NCI-H2171 (cell line): ENCODE results near the gene RCAN2.

Experiments
- DNase-seq: peaks from one replicate; lab custom pipeline; 2025; lab: John Stamatoyannopoulos, UW

RCAN2 gene

DNA sequence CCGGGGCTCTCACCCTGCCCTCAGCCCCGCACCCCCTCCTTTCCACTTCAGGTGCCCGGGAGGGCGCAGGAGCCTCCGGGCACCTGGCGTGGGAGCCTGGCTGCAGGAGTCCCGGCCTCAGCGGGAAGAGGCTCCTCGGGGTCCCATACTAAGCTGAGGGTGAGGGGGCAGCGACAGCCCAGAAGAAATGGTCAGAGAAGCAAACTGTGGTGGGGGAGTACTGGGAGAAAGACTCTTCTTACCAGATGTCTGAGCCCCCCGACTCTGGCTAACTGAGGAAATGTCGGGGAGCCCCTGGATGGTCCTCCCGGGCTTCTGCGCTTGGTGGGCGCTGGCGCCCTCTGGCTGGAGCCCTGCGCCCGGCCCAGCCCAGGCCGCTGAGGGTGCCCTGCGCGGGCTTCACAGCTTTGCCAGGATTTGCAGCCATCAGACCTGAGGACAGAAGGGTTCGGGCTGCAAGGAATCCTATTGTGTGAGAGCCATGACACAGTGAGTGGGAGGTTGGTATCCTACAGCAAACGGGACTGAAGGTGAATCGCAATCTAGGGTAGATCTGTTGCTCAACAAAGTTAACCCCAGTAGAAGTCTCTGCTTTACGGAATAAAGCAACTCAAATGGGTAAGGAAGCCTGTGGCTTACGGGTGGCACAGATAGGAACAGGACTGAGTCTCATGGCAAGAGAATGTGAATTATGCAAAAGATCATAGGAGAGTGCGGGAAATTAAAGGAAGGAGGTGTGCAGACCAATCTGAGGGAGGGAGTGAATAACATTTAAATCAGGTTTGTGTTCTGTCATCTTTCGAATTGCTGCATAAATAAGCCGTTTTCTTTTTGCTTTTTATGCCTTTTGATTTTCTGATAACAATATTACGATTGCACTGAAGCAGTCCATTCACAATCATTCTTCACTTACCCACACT, 639 bp upstream of the RCAN2 start:
- DNase-seq = no peak

DNA sequence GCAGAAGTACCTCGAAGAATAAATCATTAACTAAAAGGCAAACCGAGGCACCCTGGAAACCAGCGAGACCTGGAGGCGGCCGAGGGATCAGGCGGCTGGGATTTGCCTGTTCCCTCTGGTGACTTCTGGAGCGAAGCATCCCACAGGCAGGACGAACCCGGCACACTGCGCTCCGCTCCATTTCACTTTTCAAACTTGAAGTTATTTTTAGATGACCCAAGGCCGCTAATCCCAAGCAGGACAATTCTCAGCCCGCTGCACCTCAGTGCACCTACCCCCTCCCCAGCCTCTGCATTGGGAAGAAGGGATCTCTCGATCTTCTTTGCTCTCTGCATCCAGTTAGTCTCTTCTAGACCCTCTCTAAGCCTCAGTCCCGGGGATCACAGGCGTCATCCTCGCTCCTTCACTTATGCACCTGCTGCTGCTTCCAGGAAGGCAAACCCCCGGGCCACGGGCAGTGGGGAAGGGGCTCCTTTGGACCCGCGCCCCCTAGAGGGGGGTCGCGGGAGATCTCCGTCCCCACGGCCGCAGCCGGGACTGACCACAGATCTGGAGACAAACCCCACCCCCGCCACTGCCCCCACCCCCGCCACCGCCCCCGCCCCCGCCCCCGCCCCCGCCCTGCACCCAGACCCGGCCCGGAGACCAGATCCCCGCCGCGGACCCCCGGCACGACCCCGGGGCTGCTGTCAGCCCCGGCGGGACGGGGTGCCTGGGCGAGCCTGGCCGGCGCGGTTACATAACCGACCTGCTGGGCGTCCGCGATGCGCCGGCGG, 636 bp downstream of the RCAN2 start:
- DNase-seq = no peak

DNA sequence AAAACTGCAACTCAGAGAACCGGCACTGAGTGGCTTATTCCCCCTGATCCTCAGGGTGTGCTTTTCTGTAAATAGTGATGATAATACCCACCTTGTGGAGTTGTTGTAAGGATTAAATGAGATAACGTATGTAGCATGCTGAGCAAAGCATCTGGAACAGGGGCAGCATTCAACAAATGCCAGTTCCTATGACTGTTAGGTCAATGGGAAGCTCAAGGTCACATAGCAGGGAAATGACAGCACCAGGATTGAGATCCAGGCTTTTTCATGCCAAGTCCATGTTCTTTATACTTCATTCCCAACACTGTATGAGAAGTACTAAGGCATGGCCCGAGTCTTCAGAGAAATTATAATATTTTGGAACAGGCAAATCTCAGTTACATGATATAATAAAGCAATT, 5.1 kb downstream of the RCAN2 start:
- DNase-seq = no peak

DNA sequence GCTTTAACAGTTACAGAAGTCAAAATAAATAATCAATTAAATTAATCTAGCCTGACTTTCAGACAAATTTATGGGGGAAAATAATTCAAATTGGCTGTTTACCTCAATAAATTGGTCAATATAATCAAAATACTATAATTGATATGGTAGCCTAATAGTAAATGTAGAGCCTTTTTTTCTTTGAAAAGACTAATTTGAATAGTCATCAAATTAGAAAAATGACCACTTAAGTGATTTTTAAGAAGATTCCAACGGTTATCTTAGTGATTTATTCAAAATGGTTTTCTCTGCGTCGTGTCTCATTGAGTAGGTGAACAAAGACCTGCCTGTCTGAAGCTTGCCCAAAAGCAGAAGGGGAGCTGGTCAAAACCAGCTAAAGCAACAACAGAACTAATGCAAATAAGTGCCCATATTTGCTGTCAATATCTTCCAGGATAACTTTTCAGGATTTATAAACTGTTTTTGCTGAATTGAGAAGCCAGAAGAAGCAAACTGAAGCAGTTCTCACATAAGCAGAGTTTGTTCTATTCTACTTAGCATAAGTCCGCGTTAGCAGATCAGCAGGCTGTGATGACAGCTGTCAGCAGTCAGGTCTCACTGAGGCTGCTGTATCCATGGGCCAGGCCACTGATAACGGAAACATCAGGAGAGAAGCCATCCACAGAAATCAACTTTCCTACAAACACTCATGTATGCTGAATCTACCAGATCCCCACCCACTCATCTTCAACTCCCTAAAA, 7.0 kb downstream of the RCAN2 start:
- DNase-seq = no peak

DNA sequence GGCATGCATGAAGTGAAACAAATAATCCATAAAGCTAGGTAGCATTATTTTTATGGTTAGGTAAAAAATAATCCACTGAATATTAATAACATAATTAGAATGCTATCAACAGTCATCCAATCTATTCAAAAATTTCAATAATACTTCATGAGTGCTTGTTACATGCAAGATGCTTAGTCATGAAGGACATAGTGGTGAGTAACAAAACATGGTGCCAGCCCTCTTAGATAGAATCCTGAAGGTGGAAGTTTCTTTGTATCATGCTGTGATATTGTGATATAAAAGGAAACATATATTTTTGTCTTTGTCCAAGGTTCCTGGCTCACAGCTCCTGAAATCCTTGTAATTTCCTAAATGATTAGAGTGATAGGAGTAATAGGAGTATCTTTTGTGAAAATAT, 14.9 kb downstream of the RCAN2 start:
- no peak for DNase-seq

DNA sequence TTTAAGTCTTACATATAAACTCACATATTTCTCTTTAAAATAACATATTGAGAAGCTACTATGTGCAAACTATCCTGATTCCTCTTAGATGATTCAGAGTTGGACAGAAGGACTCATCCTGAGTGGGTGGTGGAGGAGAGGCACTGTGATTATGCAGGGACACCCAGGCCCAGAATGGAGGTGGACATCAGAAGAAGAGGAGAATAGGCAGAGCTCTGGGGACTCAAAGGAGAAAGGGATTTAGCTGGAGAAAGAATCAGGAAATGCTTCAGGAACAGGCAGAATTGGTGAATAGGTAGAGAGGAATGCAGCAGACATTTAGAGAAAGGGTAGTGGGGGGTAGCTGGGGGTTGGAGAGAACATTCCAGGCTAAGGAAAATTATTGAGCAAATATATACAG, 17.4 kb downstream of the RCAN2 start:
- DNase-seq = no peak

DNA sequence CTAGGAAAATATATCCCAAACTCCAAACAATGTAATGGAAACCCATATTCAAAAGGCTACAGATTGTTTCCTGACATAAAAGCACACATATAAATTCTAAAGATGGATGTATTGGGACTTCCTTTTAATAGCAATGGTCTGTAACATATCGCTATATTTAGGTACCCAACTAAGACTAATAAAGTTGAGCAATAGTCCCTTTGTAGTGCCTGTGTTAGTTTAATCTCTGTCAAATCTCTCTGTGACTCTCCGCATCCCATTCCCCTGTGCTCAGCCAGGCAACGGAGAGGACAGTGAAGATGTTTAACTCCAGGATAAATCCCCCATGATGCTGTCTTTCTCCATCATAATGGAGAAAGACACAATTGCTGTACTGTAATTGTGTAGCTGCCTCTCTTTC, 19.0 kb downstream of the RCAN2 start:
- DNase-seq = no peak

DNA sequence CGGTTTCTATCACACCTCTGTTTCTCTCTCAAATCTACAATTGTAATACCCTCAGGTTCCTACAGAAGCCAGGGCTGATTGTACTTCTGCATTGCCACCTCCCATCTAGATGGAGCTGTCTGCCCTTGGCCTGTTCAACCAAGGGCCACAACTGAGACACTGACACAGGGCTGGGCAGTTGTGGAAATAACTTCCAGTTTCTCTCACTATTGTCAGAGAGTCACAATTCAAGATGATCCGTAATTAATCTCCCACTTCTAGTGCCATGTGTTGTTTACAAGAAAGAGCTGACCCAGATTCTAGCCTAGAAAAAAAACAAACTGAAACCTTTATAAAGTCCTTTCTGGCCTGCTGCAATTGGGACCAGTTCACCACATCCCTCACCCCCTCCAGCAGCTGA, 22.2 kb downstream of the RCAN2 start:
- DNase-seq = no peak

DNA sequence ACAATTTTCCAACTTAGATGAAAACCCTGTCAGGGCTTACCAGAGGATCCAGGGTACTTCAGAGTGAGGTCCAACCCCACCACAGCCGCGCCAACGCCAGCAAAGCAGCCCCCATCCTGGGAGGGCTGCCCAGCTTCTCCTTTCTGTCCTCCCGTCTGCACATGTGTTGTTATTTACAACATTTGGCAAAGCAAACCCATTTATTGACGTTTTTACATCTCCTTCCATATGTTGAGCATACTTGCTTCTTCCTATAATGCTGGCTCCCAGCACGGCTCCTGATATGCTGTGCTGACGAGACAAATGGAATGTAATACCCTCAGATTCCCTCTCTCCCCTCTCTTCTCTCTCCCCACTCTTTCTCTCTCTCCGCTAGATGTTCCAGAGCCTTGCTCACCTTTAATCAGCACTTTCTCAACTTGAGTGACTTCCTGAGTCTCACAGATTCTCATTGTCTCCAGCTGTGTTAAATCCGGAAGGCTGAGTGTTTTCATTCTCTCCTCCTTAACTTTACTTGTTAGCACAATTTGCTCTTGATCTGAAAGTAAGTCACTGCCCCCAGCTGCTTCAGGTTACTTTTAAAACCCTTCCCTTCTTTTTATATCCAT, 22.7 kb downstream of the RCAN2 start:
- no peak for DNase-seq

DNA sequence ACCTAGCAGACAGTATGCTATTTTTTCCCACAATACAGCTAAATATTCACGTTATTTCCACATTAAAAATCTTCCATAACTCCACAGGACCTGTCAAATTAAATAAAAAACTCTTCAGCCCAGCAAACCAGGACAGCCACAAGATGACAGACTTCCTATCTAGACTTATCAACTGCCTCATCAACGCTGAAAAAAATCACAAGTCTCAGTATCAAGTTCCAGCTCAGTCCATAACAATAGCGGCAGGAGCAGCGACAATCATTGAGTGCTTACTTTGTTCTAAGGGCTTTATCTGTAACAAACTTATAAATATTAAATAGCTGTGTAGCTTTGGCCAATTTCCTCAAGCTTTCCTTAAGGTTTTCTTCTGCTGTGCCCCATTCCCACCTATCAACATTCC, 24.7 kb downstream of the RCAN2 start:
- no peak for DNase-seq

DNA sequence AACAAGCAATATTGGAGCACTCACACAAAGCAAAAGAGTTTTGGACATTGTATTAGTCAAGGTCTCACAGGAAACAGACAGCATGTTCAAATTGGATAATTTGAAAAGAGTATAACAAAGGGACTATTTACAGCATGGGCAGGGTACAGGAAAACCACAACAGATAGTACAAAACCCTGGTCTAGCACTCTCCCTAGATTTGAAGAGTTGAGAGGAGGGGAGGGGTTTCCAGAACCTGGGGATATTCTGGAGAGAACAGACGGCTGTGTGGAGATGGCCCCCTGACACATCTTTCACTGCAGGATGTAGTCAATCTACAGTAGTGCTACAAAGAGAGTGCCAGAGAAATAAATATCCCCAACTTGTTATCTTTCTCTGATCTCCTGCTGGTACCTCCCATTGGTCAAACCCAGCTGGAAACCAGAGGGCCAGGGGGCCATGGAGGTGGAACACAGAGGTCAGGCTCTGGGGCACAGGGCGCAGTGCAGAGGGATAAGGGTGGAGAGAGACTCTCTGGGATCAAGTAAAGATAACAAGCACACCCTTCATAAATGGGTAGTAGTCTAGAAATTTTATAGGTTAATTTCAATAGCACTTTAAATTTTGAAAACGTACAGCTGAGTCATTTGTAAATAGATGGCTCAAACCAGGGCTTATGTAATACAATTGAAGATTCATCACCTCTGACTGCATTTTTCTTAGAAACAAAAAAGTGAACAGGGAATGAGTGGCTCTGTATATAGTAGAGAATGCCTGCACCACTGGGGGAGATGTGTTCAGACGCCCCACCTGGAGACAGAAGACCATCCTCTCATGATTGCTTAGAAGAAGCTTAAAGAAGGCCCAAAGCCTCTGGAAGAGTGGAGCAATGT, 25.7 kb downstream of the RCAN2 start:
- no peak for DNase-seq

DNA sequence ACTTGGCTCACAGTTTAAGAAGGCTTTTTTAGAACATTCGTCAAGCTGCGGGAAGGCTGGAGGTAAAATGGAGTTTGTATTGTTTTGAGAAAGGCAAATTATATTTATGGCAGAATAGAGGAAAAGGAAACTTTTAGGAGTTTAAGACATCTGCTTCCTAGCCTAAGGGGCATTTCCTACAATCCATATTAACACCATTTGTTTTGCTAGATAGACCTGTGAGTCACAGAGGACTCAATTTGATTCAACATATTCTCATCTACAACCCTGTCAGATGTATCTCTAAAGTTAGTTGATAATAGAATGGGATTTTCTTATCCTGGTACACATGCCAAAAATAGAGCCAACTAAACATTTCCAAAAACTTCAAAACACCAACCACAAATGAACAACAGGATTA, 35.0 kb downstream of the RCAN2 start:
- no peak for DNase-seq

DNA sequence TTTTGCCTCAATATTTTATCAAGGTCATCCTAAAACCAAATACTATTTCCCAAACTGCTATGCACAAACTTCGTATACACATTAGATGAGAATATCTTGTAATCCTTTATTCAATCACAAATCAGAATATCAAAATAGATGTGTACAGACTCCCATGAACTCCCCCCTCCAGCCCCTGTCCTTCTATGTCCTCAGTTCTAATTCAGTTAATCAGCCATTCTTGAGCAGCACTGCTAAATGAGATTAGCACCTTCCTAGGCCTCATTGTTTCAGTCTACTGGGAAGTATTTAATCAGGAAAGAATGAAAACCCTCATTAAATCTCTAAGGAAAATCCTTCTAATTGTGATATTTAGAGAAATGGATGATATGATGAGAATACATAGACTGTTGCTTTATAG, 36.6 kb downstream of the RCAN2 start:
- DNase-seq = no peak

DNA sequence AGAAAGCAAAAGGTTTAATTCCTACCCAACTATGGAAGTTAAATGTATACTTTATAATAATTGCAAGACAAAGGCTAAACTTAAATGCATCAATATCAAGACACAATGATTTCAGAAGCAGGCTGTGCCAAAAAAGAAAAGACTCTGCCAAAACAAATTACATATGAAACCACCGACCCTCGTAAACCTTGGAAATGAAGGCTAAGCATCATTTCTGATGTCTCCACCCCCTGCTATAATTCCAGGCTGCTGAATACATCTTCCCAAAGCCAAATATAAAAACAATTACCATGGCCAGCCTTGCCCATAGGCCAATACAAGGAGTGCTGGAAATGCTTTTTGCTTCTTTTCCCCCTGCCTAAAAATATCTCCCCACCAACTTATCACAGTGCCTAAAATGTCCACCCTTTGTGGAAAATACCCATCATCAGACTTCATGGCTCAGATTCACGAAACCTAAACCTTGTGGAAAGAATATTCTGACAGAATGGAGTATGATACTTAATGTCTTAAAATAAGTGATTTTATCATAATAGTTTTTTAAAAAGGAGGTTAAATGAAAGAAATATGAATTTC, 37.4 kb downstream of the RCAN2 start:
- DNase-seq = no peak

DNA sequence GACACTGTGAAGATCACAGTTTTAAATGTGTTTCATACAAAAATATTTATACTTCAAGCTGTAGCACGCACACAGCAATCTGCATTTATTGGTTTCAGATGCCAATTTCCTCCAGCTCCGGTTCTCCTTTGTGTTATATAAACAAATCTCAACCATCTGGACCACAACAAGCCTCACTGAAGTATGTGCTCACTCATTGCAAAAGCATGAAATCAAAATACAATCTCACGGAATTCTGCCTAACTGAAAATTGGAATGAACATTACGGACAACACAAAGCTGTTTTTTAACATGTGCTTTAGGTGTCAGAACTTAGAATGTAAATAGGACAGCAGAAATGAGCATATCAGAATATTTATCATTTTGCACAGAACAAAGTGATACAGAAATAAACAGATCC, 38.0 kb downstream of the RCAN2 start:
- no peak for DNase-seq

DNA sequence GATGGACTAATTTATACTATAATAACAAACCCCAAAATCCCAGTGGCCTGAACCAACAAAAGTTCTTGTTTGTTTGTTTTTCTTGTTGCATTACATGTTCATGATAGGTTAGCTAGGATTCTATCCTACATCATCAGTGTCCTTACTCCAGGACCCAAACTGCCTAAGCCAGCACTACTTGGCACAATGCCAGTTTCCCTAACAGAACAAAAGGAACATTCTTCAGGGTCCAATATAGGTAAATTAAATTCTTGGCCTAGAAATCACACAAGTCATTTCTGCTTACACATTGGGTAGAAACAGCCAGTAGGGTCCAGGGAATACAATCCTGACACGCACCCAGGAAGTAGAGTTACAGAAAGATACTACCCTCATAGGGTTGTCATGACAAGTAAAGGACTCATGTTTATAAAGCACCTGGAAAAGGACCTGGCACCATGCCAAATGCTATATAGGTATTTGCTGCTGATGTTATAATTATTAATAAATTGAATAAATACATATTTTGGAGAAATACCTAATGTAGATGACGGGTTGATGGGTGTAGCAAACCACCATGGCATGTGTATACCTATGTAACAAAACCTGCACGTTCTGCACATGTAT, 38.8 kb downstream of the RCAN2 start:
- no peak for DNase-seq

DNA sequence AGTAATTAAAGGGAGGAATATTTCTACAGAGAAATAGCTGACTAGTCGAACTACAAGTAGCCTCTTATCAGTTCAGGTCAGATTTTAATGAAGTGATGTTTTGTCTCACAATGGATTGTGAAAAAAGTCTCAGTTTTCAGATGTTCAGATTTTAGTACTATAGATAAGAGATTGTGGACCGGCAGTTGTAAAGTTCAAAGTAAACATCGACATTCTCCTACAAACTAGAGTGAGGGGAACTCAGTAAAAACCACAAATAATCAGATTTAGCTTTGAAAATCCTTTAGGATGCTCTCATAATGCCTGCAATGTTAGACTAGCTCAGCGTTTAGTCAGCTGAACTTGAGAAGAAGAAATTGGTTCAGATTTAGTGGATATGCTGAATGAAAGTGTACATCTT, 39.9 kb downstream of the RCAN2 start:
- no peak for DNase-seq

DNA sequence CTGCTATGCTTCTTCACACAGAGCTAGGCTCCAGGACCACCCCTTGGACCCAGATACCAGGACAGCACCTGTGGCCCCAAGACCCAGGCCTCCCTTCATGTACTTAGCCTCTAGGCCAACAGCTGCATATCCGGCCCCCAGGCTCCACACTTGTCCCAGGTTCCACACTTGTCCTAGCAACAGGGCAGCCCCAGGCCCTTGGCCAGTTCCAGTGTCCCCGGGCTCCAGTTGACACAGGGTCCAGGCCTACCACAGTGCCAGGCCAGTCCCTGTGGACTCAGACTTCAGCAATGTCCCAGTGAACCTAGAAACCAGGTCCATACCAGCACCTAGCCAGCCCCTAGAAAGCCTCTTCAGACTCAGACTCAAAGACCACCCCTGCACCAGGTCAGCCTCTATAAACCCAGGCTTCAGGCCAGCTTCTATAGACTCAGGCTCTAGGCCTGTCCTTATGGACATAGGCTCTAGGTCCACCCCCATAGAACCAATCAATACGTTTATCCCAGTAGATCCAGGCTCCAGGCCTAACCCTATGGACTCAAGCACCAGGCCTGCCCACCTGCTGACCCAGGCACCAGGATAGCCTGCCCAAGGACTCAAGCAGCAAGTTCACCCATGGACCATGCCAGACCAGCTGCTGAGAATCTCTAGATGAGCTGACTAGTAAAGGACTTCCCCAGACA, 46.3 kb downstream of the RCAN2 start:
- no peak for DNase-seq

DNA sequence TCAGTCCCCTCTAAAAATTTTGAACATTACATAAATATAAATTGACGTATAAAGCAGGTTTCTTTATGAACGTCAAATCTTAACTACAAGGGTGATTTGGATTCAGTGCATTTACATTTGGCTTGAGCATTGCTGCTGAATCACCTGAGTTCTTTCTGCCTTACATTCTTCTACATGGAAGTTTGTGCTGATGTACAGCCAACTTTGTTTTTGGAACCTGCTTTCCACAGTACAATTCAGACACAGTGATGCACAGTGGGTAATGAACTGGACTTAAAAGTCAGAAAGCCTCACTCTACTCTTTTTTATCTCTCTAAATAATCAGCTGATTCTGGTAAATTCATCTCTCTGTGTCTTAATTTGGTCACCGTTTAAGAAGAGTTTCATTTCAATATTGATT, 47.6 kb downstream of the RCAN2 start:
- no peak for DNase-seq

DNA sequence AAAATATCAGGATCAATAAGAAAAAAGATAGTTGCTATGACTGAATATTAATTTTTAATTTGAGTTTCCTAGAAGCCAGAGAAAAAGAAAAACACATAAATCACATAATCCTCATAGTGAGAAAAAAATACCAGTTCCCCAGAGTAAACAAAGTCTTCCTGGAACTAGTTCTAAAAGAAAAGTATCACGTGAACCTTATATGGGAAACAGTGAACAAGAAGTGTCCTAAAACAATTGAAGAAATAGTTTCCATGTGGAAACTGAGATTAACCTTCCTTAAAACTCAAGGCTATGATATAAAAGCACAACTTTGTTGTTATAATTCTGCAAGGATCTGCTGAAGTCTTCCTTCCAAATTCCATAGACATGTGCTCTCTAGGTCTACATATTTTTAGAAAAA, 50.6 kb downstream of the RCAN2 start:
- no peak for DNase-seq
